ENCODE measurements around the gene ZBTB20. TPM values are rescaled to one million over a fixed set of nuclear protein-coding genes. Genes with fewer than 3 reads are reported as not detected.
A peak's percentile ranks its signal among the peaks of the same experiment; 100 is the strongest.

The ZBTB20 gene
- total RNA-seq, 1 donor from 2014 or later: 21.4 TPM

- Histone ChIP-seq H2AFZ (ENCODE audit: low read depth, low read length) (peak overlapping the region; percentile 75), H3K79me2 (ENCODE audit: insufficient read depth, low read length) (no peaks in the 10 kb centered on the region), H3K9me3 (ENCODE audit: insufficient read depth, low read depth, low read length) (no peaks in the 10 kb centered on the region), H4K20me1 (ENCODE audit: insufficient read depth, low read length) (no peaks in the 10 kb centered on the region), H3K4me2 (ENCODE audit: low read length) (peak overlapping the region; percentile 83), H3K36me3 (ENCODE audit: insufficient read depth, low read length) (no peaks in the 10 kb centered on the region), H3K4me1 (ENCODE audit: insufficient read depth, low read length) (peaks cover 6% of the 10 kb centered on the region), H3K4me3 (ENCODE audit: insufficient read depth, low read depth, low read length) (peak overlapping the region; percentile 69), H3K27me3 (ENCODE audit: insufficient read depth, low read length) (no peaks in the 10 kb centered on the region), H3K9ac (ENCODE audit: low read length) (peak overlapping the region; percentile 88), H3K27ac (ENCODE audit: low read depth, low read length) (peak overlapping the region; percentile 84)
- Mint-ChIP-seq H3K9me3 (ENCODE audit: unreplicated experiment) (no peaks in the 10 kb centered on the region), H3K27ac (ENCODE audit: unreplicated experiment) (peak overlapping the region; percentile 83), H3K4me1 (ENCODE audit: low read depth, unreplicated experiment) (no peaks in the 10 kb centered on the region), H3K36me3 (ENCODE audit: low read depth, unreplicated experiment) (peaks cover 2% of the 10 kb centered on the region), H3K27me3 (ENCODE audit: low read depth, unreplicated experiment) (no peaks in the 10 kb centered on the region), H3K4me3 (ENCODE audit: unreplicated experiment) (peak overlapping the region; percentile 90)
- TF ChIP-seq CTCF (IDR thresholded peaks at IDR 0.05; ENCODE audit: insufficient read depth, low read depth, low read length): no peak
- no peak for TF ChIP-seq EZH2 (IDR thresholded peaks at IDR 0.05; ENCODE audit: insufficient read depth, low read length)
- peak; percentile 8 for DNase-seq (ENCODE audit: low read depth)
- FAIRE-seq: peak; percentile 9
These were observed 1.2 kb upstream of the ZBTB20 start for GRCh38 chr3:115148142-115148790.

DNA sequence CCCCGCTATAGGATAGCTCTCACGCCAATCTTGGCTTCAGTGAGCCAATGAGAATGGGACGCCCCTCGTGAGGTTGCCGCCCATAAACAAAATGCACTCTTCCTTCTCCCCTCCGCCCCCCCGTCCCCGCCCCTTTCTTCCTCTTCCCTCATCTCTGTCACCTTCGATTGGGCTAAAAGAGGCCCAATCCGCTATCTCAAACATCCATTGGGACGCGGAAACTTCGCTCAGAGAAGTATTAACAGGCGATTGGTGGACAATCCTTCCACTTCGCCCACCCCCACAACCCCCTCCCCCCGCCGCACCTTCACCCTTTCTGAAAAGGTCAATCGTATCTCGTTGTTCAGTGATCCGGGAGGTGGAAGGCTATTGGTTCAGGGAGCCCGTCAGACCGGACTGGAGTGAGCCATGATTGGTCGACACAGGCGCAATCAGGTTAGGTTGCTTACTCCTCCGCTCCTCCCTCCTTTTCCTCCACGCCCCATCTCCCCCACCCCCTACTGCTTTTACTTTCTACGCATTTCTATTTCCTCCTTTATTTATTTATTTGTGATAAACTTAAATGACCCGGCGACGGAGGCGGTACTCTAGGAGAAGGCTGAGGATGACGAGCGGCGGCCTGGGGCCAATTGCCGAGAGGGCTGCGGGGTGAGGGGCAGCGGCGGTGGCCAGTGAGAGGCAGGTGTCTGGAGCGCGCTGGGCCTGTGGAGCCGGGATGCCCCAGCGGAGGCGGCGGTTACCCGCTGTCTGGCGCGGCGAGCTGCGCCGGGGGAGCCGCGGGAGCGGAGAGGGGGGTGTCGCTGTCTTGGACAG lies 447 bp upstream of the ZBTB20 start:
- Mint-ChIP-seq H3K27me3 (ENCODE audit: low read depth, unreplicated experiment) (no peaks in the 10 kb centered on the region), H3K4me3 (ENCODE audit: unreplicated experiment) (peak overlapping the region; percentile 90), H3K27ac (ENCODE audit: unreplicated experiment) (peak overlapping the region; percentile 96), H3K4me1 (ENCODE audit: low read depth, unreplicated experiment) (no peaks in the 10 kb centered on the region), H3K9me3 (ENCODE audit: unreplicated experiment) (no peaks in the 10 kb centered on the region), H3K36me3 (ENCODE audit: low read depth, unreplicated experiment) (no peaks in the 10 kb centered on the region)
- no peaks in the 10 kb centered on the region for H3K79me2 ChIP-seq (ENCODE audit: insufficient read depth, low read length)
- H3K27ac ChIP-seq (ENCODE audit: low read depth, low read length): peak overlapping the region; percentile 84
- TF ChIP-seq CTCF (IDR thresholded peaks at IDR 0.05; ENCODE audit: insufficient read depth, low read depth, low read length) (no peak), EZH2 (IDR thresholded peaks at IDR 0.05; ENCODE audit: insufficient read depth, low read length) (no peak)
- H3K4me3 ChIP-seq (ENCODE audit: insufficient read depth, low read depth, low read length): peak overlapping the region; percentile 69
- FAIRE-seq (peak; percentile 99), DNase-seq (ENCODE audit: low read depth) (peak; percentile 100)
- H4K20me1 ChIP-seq (ENCODE audit: insufficient read depth, low read length): no peaks in the 10 kb centered on the region
- peak overlapping the region; percentile 75 for H2AFZ ChIP-seq (ENCODE audit: low read depth, low read length)
- no peaks in the 10 kb centered on the region for H3K27me3 ChIP-seq (ENCODE audit: insufficient read depth, low read length)
- peaks cover 6% of the 10 kb centered on the region for H3K4me1 ChIP-seq (ENCODE audit: insufficient read depth, low read length)
- no peaks in the 10 kb centered on the region for H3K36me3 ChIP-seq (ENCODE audit: insufficient read depth, low read length)
- H3K9me3 ChIP-seq (ENCODE audit: insufficient read depth, low read depth, low read length): no peaks in the 10 kb centered on the region
- peak overlapping the region; percentile 83 for H3K4me2 ChIP-seq (ENCODE audit: low read length)
- peak overlapping the region; percentile 98 for H3K9ac ChIP-seq (ENCODE audit: low read length)
